Measurements from ENCODE around the gene HDLBP. TPM values are rescaled to one million over a fixed set of nuclear protein-coding genes. Genes with fewer than 3 reads are reported as not detected.

The HDLBP gene
- total RNA-seq, 1 donor from 2014 or later: 226 TPM

DNA sequence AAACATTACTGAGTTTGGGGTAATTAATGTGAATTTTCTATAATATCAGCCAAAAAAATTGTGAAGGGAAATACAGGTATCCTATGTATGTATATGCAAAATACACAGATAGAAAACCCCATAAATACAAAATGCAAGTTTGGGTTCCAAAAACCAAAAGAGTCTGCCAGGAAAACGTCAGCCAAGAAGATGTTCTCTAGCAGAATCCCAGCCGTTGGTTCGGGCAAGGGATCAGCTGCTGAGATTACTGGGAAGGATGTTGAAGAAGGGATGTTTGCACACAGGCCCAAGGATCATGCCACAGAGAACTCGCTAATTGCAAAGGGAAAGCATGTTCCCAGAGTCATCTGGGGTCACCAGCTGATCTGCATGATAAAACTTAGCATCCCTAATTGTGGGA is 136.5 kb downstream of the HDLBP start:
- intact Hi-C loops (cut with micrococcal nuclease): no loop called here

DNA sequence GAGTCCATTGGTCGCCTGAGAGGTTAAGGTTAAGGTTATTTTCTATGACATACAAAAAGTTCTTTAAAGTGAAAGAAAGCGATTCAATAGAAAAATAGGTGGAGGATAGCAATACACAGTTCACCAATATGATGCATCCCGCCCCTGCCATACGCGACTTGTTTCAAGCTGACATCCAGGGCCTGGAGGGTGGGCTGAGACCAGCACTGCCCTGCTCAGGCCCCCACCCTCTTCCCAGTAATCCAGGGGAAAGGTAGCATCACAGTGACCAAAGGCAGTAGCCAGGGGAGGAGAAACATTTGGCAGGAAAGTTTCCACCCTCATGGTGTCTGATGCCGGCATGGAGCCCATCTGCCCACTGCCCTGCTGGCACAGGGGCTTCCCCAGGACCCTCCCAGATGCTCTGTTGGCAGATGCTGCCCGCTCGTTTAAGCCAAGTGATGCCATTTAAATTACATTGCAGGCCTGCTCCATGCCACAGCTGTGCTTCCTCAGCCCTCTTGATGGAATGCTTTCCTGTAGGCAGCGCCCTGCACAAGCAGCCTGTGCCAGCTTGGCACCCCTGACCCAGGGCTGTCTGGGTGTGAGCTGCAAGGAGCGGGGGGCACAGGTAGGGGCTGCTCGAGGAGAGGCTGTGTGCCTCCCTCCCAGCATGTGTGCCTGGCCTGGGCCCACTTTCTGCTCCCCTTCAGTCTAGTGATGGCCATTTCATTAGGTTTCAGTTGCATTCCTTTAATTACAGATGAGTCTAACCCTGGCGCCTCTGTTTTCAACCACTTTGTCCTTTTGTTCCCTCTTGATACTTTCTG is 137.7 kb downstream of the HDLBP start:
- intact Hi-C loops (cut with micrococcal nuclease): no loop called here

Other genes starting within 250 kb of the HDLBP start
- gene MTERF4, start 213.4 kb downstream of the HDLBP start, total RNA-seq: 45.6 and 50.2 TPM in 2 replicates
- gene PASK, start 166.2 kb downstream of the HDLBP start, total RNA-seq: 99.6 and 109 TPM in 2 replicates
- 113 and 116 TPM in 2 replicates for gene PPP1R7, start 165.2 kb downstream of the HDLBP start, total RNA-seq
- 0.46 and 0.61 TPM in 2 replicates for gene ANO7, start 127.0 kb downstream of the HDLBP start, total RNA-seq
- gene SEPTIN2, start 253 bp upstream of the HDLBP start, total RNA-seq: 217 and 223 TPM in 2 replicates
- 20.5 and 21.5 TPM in 2 replicates for gene FARP2, start 40.6 kb upstream of the HDLBP start, total RNA-seq
- gene STK25, start 192.9 kb upstream of the HDLBP start, total RNA-seq: 122 and 123 TPM in 2 replicates
- 0.07 TPM in 2 replicates for gene BOK, start 243.1 kb upstream of the HDLBP start, total RNA-seq